Lung (tissue), 12 donors: ENCODE measurements around the gene C10orf53. TPM values are rescaled to one million over a fixed set of nuclear protein-coding genes. Genes with fewer than 3 reads are reported as not detected.
A peak's percentile ranks its signal among the peaks of the same experiment; 100 is the strongest.

Source experiments
- ATAC-seq: fragments of 200-7000 bp; cut with Tn5 transposase; one replicate; pipeline ENCODE4 v1.9.1; 2020; ENCODE audit warnings: moderate number of reproducible peaks; ENCODE audit not compliant: insufficient read depth, low FRiP score
- DNase-seq, 3 donors: peaks; one replicate each; pipeline ENCODE4 v3.0.0-alpha.2; 2013 to 2017
- H3K27ac ChIP-seq, 2 donors: one replicate each; pipeline ENCODE4 v1.5.1; 2013; ENCODE audit warnings: mild to moderate bottlenecking in 2 of 2, moderate library complexity in 2 of 2, control low read depth in 1 of 2, inconsistent platforms in 1 of 2, low read depth in 1 of 2, low read length in 1 of 2
- H3K27me3 ChIP-seq, 3 donors: one replicate each; pipeline ENCODE4 v1.5.1; 2013; ENCODE audit warnings: low read length in 2 of 3; ENCODE audit not compliant: control insufficient read depth in 3 of 3, insufficient read depth in 3 of 3
- H3K36me3 ChIP-seq, 4 donors: one replicate each; pipeline ENCODE4 v1.5.1; 2013; ENCODE audit warnings: low read length in 4 of 4, mild to moderate bottlenecking in 1 of 4, moderate library complexity in 1 of 4; ENCODE audit not compliant: control insufficient read depth in 4 of 4, insufficient read depth in 4 of 4
- H3K4me1 ChIP-seq, 5 donors: one replicate each; pipeline ENCODE4 v1.5.1; 2013; ENCODE audit warnings: low read length in 5 of 5, mild to moderate bottlenecking in 2 of 5, moderate library complexity in 1 of 5; ENCODE audit not compliant: control insufficient read depth in 5 of 5, insufficient read depth in 5 of 5
- H3K4me3 ChIP-seq: one replicate; pipeline ENCODE4 v1.5.1; 2013; ENCODE audit warnings: mild to moderate bottlenecking, control low read depth, moderate library complexity
- H3K9ac ChIP-seq, 2 donors: one replicate each; pipeline ENCODE4 v1.5.1; 2013; ENCODE audit warnings: low read length in 2 of 2, control low read depth in 1 of 2; ENCODE audit not compliant: insufficient read depth in 1 of 2
- H3K9me3 ChIP-seq, 4 donors: one replicate each; pipeline ENCODE4 v1.5.1; 2013; ENCODE audit warnings: low read length in 3 of 4, mild to moderate bottlenecking in 1 of 4, moderate library complexity in 1 of 4; ENCODE audit not compliant: control insufficient read depth in 4 of 4, insufficient read depth in 3 of 4
- WGBS, 2 donors: extraction: QIAGEN DNeasy Blood & Tissue Kit; methylation state at CpG; one replicate each; pipeline ENCODE4 v1.1.7; 2013; 5-methylcytosine and 5-hydroxymethylcytosine counted together
- polyA plus RNA-seq, 2 donors: library from polyadenylated mRNA; stranded (reverse); fragments of 200-250 nt; gene quantifications; one replicate each; pipeline ENCODE4 v1.2.1, GENCODE V29; 2013
- total RNA-seq, 2 donors: library from RNA; depleted of rRNA in 1 of 2; stranded (reverse); fragments of >200 nt in 1 of 2; gene quantifications; one replicate each; pipeline ENCODE4 v1.2.1, GENCODE V29; 2014 to 2021
- TF ChIP-seq, protein P1 (sequence below): IDR thresholded peaks from 2 replicates; pipeline ENCODE4 v1.5.1; 2012; ENCODE audit warnings: mild to moderate bottlenecking; ENCODE audit errors: control extremely low read depth, extremely low read depth
- donor health status: control.
- donor health status: control.
- donor health status: Bipolar disorder and iron deficiency.
- donor health status: healthy.
- donor health status: DM: yes; HTN: yes; CAD: no.

C10orf53 gene
- total and polyA plus RNA-seq, 4 donors: 0.09 to 0.11 TPM; not detected in 2

DNA sequence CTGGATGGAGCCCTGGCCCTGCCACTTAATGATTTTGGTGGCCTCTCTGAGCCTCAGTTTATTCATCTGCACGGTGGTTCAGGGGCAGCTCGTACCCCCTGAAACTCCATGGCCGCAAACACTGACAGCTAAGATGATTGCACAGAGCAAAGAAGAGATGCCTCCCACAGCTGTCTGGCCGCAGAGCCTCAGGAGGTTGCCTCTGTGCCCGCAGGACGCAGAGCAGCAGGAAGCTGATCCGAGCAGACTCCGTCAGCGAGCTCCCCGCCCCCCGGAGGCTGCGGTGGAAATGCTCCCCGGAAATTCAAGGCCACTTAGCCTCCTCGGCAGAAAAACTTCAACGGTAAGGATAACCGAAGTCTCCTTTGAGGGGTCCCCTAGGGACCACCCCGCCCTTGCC, 30.2 kb upstream of the C10orf53 start:
- DNase-seq (peak in 1 of 3 donors; percentile 7), ATAC-seq (no peak)

DNA sequence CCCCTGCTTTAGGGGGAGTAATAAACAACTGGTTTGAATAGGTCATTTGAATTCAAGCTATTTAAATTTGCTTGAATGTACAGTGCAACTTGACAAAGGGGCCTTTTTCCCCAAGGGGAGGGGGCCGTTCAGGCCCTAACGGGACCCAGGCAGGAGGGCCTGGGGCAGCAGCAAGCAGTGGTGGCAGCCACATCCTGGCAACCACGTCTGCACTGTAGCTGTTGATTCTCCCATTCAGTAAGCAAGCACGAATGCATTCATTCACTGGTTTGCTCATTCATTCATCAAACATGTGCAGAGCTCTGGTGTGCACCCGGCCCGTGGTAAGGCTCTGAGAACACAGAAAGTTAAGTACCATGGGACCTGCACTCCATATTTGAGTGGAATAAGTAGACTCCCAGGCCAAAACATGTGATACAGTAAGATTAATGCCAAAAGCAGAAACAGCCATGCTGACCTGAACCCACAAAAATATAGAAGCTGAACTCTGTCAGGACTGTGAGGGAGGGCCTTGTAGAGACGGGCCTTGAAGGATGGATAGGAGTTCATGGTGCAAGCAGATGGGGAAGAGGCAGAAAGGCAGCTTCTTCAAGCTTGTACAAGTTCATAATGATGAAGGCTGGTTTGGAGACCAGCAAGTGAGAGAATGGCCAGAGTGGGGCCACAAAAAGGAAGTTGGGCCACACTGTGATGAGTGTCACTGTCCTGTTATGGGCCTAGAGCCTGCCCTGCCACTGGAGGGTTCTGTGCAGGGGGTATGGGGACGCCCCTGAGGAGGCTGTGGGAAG, 29.3 kb upstream of the C10orf53 start:
- Histone ChIP-seq H3K27ac (no peak overlapping the region), H3K4me3 (no peak overlapping the region), H3K27me3 (no peaks in the 10 kb centered on the region), H3K9me3 (peaks cover 0 to 2% (median 0%) of the 10 kb centered on the region in 4 donors), H3K36me3 (no peaks in the 10 kb centered on the region), H3K9ac (no peak overlapping the region), H3K4me1 (no peaks in the 10 kb centered on the region)
- TF ChIP-seq, protein P1, sequence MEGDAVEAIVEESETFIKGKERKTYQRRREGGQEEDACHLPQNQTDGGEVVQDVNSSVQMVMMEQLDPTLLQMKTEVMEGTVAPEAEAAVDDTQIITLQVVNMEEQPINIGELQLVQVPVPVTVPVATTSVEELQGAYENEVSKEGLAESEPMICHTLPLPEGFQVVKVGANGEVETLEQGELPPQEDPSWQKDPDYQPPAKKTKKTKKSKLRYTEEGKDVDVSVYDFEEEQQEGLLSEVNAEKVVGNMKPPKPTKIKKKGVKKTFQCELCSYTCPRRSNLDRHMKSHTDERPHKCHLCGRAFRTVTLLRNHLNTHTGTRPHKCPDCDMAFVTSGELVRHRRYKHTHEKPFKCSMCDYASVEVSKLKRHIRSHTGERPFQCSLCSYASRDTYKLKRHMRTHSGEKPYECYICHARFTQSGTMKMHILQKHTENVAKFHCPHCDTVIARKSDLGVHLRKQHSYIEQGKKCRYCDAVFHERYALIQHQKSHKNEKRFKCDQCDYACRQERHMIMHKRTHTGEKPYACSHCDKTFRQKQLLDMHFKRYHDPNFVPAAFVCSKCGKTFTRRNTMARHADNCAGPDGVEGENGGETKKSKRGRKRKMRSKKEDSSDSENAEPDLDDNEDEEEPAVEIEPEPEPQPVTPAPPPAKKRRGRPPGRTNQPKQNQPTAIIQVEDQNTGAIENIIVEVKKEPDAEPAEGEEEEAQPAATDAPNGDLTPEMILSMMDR: no peak
- ATAC-seq (no peak), DNase-seq (no peak)
- 61 to 72% methylated on average over 8 of the region's 8 CpGs for WGBS, 2 donors

More for the DNA sequence above, 30.2 kb upstream of the C10orf53 start:
- no peaks in the 10 kb centered on the region for H3K36me3 ChIP-seq
- H3K9ac ChIP-seq: no peak overlapping the region
- no peaks in the 10 kb centered on the region for H3K4me1 ChIP-seq
- H3K27me3 ChIP-seq: no peaks in the 10 kb centered on the region
- no peak overlapping the region for H3K27ac ChIP-seq
- TF ChIP-seq, protein P1: no peak
- H3K9me3 ChIP-seq: peaks cover 0 to 2% (median 0%) of the 10 kb centered on the region in 4 donors
- WGBS, 2 donors: 16 to 19% methylated on average over 17 of the region's 17 CpGs
- H3K4me3 ChIP-seq: no peak overlapping the region

DNA sequence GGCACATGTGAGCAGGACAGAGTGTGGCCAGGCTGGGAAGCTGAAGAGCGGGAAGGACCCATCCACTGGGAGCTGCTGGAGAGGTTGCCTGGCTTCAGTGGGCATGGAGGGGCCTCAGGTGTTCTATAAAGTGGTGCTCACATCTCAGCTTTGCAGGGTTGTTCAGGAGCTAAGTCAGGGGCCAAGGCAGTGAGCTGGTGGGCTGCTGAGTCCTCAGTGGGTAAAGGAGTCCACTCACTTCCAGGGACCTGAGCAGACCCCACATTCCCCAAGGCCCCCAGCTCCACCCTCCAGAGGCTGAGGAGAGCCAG, 28.8 kb upstream of the C10orf53 start:
- no peak for ATAC-seq
- WGBS, 2 donors: 90 to 100% methylated on average over 1 of the region's 1 CpG

More for the DNA sequence above, 28.8 kb upstream of the C10orf53 start:
- no peaks in the 10 kb centered on the region for H3K36me3 ChIP-seq
- H3K27ac ChIP-seq: no peak overlapping the region
- H3K27me3 ChIP-seq: no peaks in the 10 kb centered on the region
- peaks cover 0 to 2% (median 0%) of the 10 kb centered on the region in 4 donors for H3K9me3 ChIP-seq
- H3K4me3 ChIP-seq: no peak overlapping the region
- no peak for DNase-seq
- H3K9ac ChIP-seq: no peak overlapping the region
- no peaks in the 10 kb centered on the region for H3K4me1 ChIP-seq
- TF ChIP-seq, protein P1: no peak
